GM12878 (cell line): ENCODE results near the gene DPYSL4. TPM values are rescaled to one million over a fixed set of nuclear protein-coding genes. Genes with fewer than 3 reads are reported as not detected.

Experiments used
- BCLAF1 ChIP-seq: fragments of 450-650 bp; IDR thresholded peaks from 2 replicates; pipeline ENCODE4 v1.6.1; 2017; ENCODE audit warnings: antibody characterized with exemption, mild to moderate bottlenecking, moderate library complexity
- EZH2 ChIP-seq: IDR thresholded peaks from 2 replicates; pipeline ENCODE4 v1.6.1; 2012; ENCODE audit warnings: low read depth, mild to moderate bottlenecking, control low read depth, inconsistent platforms, low read length, borderline replicate concordance; ENCODE audit not compliant: control insufficient read depth
- LARP7 ChIP-seq: fragments of 450-650 bp; IDR thresholded peaks from 2 replicates; pipeline ENCODE4 v1.6.1; 2017; ENCODE audit warnings: mild to moderate bottlenecking
- MXI1 ChIP-seq: fragments of 150-350 bp; IDR thresholded peaks from 2 replicates; pipeline ENCODE4 v1.6.1; 2011; ENCODE audit warnings: low read depth, mild to moderate bottlenecking, inconsistent platforms, low read length, improper control_type of control experiment
- NR2C1 ChIP-seq: fragments of 450-650 bp; IDR thresholded peaks from 2 replicates; pipeline ENCODE4 v1.6.1; 2017; ENCODE audit warnings: antibody characterized with exemption, mild to moderate bottlenecking, moderate library complexity
- RAD51 ChIP-seq: fragments of 450-650 bp; IDR thresholded peaks from 2 replicates; pipeline ENCODE4 v1.6.1; 2016; ENCODE audit warnings: moderate library complexity, mild to moderate bottlenecking, inconsistent platforms
- RELB ChIP-seq: fragments of 450-650 bp; IDR thresholded peaks from 2 replicates; pipeline ENCODE4 v1.6.1; 2017; ENCODE audit warnings: low read depth, mild to moderate bottlenecking, moderate library complexity
- RUNX3 ChIP-seq: IDR thresholded peaks from 2 replicates; pipeline ENCODE4 v1.6.1; 2012; ENCODE audit warnings: low read length, inconsistent platforms
- SPI1 ChIP-seq: IDR thresholded peaks from 2 replicates; pipeline ENCODE4 v1.6.1; 2011; ENCODE audit warnings: low read depth, mild to moderate bottlenecking, low read length, moderate library complexity, borderline replicate concordance; ENCODE audit not compliant: insufficient read depth
- YBX1 ChIP-seq: fragments of 450-650 bp; IDR thresholded peaks from 2 replicates; pipeline ENCODE4 v1.6.1; 2016; ENCODE audit warnings: antibody characterized with exemption
- polyA plus RNA-seq, 11 experiments: library from polyadenylated mRNA; depleted of rRNA in 4 of 11; unstranded in 6 of 11; stranded (reverse) in 5 of 11; fragments of >200 nt; fragmentation: Nextera tagmentation in 4 of 11; fragmentation: Illumina TruSeq in 1 of 11; extraction: Ambion mirVana in 4 of 11; extraction: Trizol in 1 of 11; gene quantifications; 1 replicate in 1 of 11; 2 replicates in 10 of 11; pipeline versions ENCODE4 v1.2.1 to v1.2.3, GENCODE V29; 2011 to 2016; ENCODE audit warnings: inconsistent platforms in 2 of 11, missing spikeins in 2 of 11, low read depth in 1 of 11
- total RNA-seq, 4 experiments: library from RNA; depleted of rRNA in 3 of 4; stranded (reverse); fragments of >200 nt in 3 of 4; fragmentation: Illumina TruSeq in 1 of 4; extraction: Trizol in 1 of 4; gene quantifications; 2 replicates each; pipeline versions ENCODE4 v1.2.1 to v1.2.3, GENCODE V29; 2013 to 2021

Gene DPYSL4
- total and polyA plus RNA-seq, 10 of the 15 experiments (the other 5 are each of a cell fraction or from before 2014, with no cell fraction given): 0.10 to 0.21 TPM; not detected in 8

DNA sequence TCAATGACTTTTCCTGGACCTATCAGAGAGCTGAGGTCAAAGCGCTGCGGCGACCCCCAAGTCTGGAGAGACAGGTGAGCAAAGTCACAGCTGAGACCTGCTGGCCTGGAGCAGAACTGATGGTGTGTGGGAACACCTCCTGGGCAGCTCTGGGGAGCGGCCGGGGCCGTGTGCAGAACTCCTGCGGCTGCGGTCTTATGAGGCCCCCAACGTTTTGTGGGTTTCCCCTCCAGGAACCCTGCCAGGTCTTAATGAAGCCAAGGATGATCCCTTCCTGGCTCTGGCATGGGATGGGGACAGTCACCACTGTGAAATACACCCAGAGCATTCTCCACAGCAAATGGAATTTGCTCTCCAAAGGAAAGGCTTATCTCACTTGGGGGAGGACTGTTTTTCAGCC lies 26.1 kb downstream of the DPYSL4 start (continued):
- TF ChIP-seq RELB (no peak), EZH2 (no peak), RUNX3 (no peak), LARP7 (no peak), SPI1 (no peak), YBX1 (no peak), MXI1 (no peak), BCLAF1 (no peak), NR2C1 (no peak), RAD51 (no peak)
